CD14-positive monocyte (primary cell): ENCODE measurements around the gene ZCCHC17. TPM values are rescaled to one million over a fixed set of nuclear protein-coding genes. Genes with fewer than 3 reads are reported as not detected.
A peak's percentile ranks its signal among the peaks of the same experiment; 100 is the strongest.

Experiments
- DNase-seq, 3 donors: peaks; one replicate each; pipeline ENCODE4 v3.0.0-alpha.2; 2011 to 2022
- H2AFZ ChIP-seq: 2 replicates; pipeline ENCODE4 v1.6.0; 2012; ENCODE audit warnings: mild to moderate bottlenecking, low read depth, low read length, inconsistent platforms; ENCODE audit not compliant: insufficient read depth, poor library complexity, severe bottlenecking
- H3K27ac ChIP-seq, 2 donors: 1 replicate in 1 of 2; 2 replicates in 1 of 2; pipeline ENCODE4 v1.5.1; 2012 to 2013; ENCODE audit warnings: low read length in 2 of 2, control low read depth in 1 of 2, inconsistent platforms in 1 of 2, low read depth in 1 of 2, mild to moderate bottlenecking in 1 of 2
- H3K27me3 ChIP-seq, 2 donors: one replicate each; pipeline versions ENCODE4 v1.6.0 to v1.6.1; 2011 to 2013; ENCODE audit warnings: low read length in 2 of 2; ENCODE audit not compliant: control insufficient read depth in 2 of 2, insufficient read depth in 2 of 2
- H3K36me3 ChIP-seq, 2 donors: replicated peaks in 1 of 2; 1 replicate in 1 of 2; 2 replicates in 1 of 2; pipeline versions ENCODE4 v1.5.1 to v1.6.1; 2012 to 2013; ENCODE audit warnings: low read length in 2 of 2, control low read depth in 1 of 2, inconsistent platforms in 1 of 2, mild to moderate bottlenecking in 1 of 2; ENCODE audit not compliant: insufficient read depth in 2 of 2, control insufficient read depth in 1 of 2
- H3K4me1 ChIP-seq, 2 donors: 1 replicate in 1 of 2; 2 replicates in 1 of 2; pipeline versions ENCODE4 v1.5.1 to v1.6.1; 2012 to 2013; ENCODE audit warnings: low read length in 2 of 2, control low read depth in 1 of 2, inconsistent platforms in 1 of 2, mild to moderate bottlenecking in 1 of 2, moderate library complexity in 1 of 2; ENCODE audit not compliant: insufficient read depth in 2 of 2, control insufficient read depth in 1 of 2
- H3K4me2 ChIP-seq: replicated peaks from 2 replicates; pipeline ENCODE3; 2012; ENCODE audit warnings: low read length, moderate library complexity, mild to moderate bottlenecking; ENCODE audit not compliant: poor library complexity, severe bottlenecking; ENCODE audit errors: extremely low read depth
- H3K4me3 ChIP-seq, 3 experiments: fragments of 200-600 bp in 1 of 3; sonication (generic) in 1 of 3; replicated peaks in 1 of 3; 1 replicate in 2 of 3; 2 replicates in 1 of 3; pipeline ENCODE4 v1.5.1; 2011 to 2013; ENCODE audit warnings: low read length in 3 of 3, mild to moderate bottlenecking in 3 of 3, control low read depth in 2 of 3, low read depth in 2 of 3, inconsistent platforms in 1 of 3, moderate library complexity in 1 of 3
- H3K79me2 ChIP-seq: 2 replicates; pipeline ENCODE4 v1.6.0; 2012; ENCODE audit warnings: mild to moderate bottlenecking, control low read depth, inconsistent platforms, low read length, moderate library complexity; ENCODE audit not compliant: insufficient read depth
- H3K9ac ChIP-seq: 2 replicates; pipeline ENCODE4 v1.6.0; 2017; ENCODE audit warnings: low read length, mild to moderate bottlenecking; ENCODE audit not compliant: insufficient read depth, poor library complexity, severe bottlenecking
- H3K9me3 ChIP-seq, 2 donors: replicated peaks in 1 of 2; 1 replicate in 1 of 2; 2 replicates in 1 of 2; pipeline versions ENCODE4 v1.5.1 to v1.6.1; 2012 to 2013; ENCODE audit warnings: low read length in 2 of 2, control low read depth in 1 of 2; ENCODE audit not compliant: control insufficient read depth in 1 of 2, insufficient read depth in 1 of 2
- H4K20me1 ChIP-seq: 2 replicates; pipeline ENCODE4 v1.6.0; 2012; ENCODE audit warnings: mild to moderate bottlenecking, low read length, control low read depth, moderate library complexity; ENCODE audit not compliant: insufficient read depth
- H3K27ac Mint-ChIP-seq, 7 donors: one replicate each; pipeline ENCODE4 v1.8.0; 2020; ENCODE audit warnings: mild to moderate bottlenecking in 7 of 7, mixed read lengths in 7 of 7, moderate library complexity in 6 of 7, inconsistent platforms in 2 of 7
- H3K27me3 Mint-ChIP-seq, 3 donors: one replicate each; pipeline ENCODE4 v1.8.0; 2021 to 2022; ENCODE audit warnings: low read depth in 3 of 3, mild to moderate bottlenecking in 3 of 3, mixed read lengths in 3 of 3, moderate library complexity in 3 of 3, inconsistent platforms in 1 of 3
- H3K36me3 Mint-ChIP-seq, 2 donors: one replicate each; pipeline ENCODE4 v1.8.0; 2020; ENCODE audit warnings: mixed read lengths in 2 of 2, inconsistent platforms in 1 of 2, mild to moderate bottlenecking in 1 of 2
- H3K4me1 Mint-ChIP-seq: one replicate; pipeline ENCODE4 v1.8.0; 2020; ENCODE audit warnings: mild to moderate bottlenecking, mixed read lengths
- H3K4me3 Mint-ChIP-seq, 2 donors: one replicate each; pipeline ENCODE4 v1.8.0; 2020; ENCODE audit warnings: mild to moderate bottlenecking in 2 of 2, mixed read lengths in 2 of 2, moderate library complexity in 1 of 2
- H3K9me3 Mint-ChIP-seq, 7 donors: one replicate each; pipeline ENCODE4 v1.8.0; 2020 to 2022; ENCODE audit warnings: mixed read lengths in 7 of 7, mild to moderate bottlenecking in 6 of 7, moderate library complexity in 6 of 7, inconsistent platforms in 2 of 7
- WGBS: methylation state at CpG from one replicate; pipeline ENCODE4 v1.1.5; 2013; ENCODE audit warnings: missing lambda C conversion rate; ENCODE audit not compliant: insufficient coverage; 5-methylcytosine and 5-hydroxymethylcytosine counted together
- intact Hi-C, 2 donors: fragments of 100-400 bp; cut with micrococcal nuclease; formaldehyde crosslinking; loops; one replicate each; pipeline versions ENCODE4 v1.15.0 to v1.15.1; 2023
- polyA plus RNA-seq, 3 donors: library from polyadenylated mRNA; depleted of rRNA in 1 of 3; unstranded in 2 of 3; stranded (reverse) in 1 of 3; fragments of 300-500 nt in 2 of 3; fragments of >200 nt in 1 of 3; fragmentation: Illumina TruSeq in 2 of 3; gene quantifications; 1 replicate in 2 of 3; 2 replicates in 1 of 3; pipeline ENCODE4 v1.2.3, GENCODE V29; 2012 to 2021
- TF ChIP-seq, protein P1 (sequence below): fragments of 200-600 bp; IDR thresholded peaks from one replicate; pipeline ENCODE4 v1.8.0; 2022; ENCODE audit warnings: antibody characterized with exemption, mild to moderate bottlenecking

ZCCHC17 gene
- polyA plus RNA-seq, 3 donors, result 17.0 to 32.3 (median 29.3) TPM

DNA sequence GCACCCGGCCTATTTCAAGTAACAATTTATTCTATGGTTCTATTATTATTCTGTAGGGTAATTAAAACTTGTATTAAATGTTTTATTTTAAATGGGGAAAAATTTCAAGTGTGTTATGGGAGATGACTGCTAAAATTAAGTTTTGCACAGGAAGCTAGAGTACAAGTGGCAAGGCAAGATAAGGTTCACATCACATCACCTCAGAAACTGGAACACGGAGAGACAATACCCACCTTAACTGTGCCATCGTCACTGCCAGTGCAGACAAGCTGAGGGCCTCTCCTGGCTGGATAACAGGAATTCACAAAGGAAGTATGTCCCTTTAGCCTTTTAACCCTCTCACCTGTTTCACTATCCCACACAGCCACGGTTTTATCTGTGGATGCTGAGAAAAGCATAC is 7.8 kb upstream of the ZCCHC17 start:
- DNase-seq, result no peak
- H3K9me3 ChIP-seq, result no peaks in the 10 kb centered on the region

DNA sequence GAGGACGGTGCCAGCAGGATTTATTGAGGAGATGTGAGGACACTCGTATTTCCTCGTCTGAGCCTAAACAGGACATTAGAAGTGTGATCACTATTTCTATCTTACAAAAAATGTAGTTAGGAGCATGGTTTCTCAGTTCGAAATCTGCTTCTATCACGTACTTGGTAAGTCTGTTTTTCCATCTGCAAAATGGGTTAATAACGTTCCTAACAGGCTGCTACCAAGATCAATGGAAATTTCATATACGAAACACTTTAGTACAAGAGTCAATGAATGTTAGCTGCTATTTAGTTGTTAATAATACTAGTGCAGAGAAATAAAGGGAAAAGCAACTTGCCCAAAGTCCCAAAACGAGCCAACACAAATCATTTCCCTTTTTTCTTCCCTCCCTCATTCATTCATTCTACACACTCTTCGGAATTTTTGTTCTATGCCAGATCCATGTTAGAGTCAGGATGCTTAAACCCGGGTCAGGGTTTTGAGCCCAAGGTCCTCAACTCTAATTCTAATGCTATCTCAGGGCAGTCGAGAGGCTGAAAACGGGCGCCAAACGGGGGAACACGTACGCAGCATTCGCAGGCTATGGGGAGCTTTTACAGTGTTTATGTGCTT is 852 bp upstream of the ZCCHC17 start:
- 8% methylated on average over 10 of the region's 17 CpGs for WGBS
- no peak overlapping the region for H3K4me3 Mint-ChIP-seq
- peak overlapping the region; percentile 75 to 93 (median 87) for H3K4me3 ChIP-seq
- peaks cover 11% of the 10 kb centered on the region for H3K4me1 Mint-ChIP-seq
- no peak for DNase-seq
- intact Hi-C loops, result loop anchor here in 1 of 2 donors (10.0 kb wide), 1 partner anchor 489 kb away; no protein-coding TSS in a partner anchor
- TF ChIP-seq, protein P1, sequence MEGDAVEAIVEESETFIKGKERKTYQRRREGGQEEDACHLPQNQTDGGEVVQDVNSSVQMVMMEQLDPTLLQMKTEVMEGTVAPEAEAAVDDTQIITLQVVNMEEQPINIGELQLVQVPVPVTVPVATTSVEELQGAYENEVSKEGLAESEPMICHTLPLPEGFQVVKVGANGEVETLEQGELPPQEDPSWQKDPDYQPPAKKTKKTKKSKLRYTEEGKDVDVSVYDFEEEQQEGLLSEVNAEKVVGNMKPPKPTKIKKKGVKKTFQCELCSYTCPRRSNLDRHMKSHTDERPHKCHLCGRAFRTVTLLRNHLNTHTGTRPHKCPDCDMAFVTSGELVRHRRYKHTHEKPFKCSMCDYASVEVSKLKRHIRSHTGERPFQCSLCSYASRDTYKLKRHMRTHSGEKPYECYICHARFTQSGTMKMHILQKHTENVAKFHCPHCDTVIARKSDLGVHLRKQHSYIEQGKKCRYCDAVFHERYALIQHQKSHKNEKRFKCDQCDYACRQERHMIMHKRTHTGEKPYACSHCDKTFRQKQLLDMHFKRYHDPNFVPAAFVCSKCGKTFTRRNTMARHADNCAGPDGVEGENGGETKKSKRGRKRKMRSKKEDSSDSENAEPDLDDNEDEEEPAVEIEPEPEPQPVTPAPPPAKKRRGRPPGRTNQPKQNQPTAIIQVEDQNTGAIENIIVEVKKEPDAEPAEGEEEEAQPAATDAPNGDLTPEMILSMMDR, result no peak
- H3K27me3 ChIP-seq, result no peaks in the 10 kb centered on the region
- H3K36me3 Mint-ChIP-seq, result peaks cover 31 to 42% of the 10 kb centered on the region in 2 donors
- no peaks in the 10 kb centered on the region for H3K9me3 Mint-ChIP-seq
- H3K27ac Mint-ChIP-seq, result peak overlapping the region in 3 of 7 donors; percentile 10 to 47 (median 12)
- H3K79me2 ChIP-seq, result peaks cover 67% of the 10 kb centered on the region
- H3K4me1 ChIP-seq, result peaks cover 23 to 30% of the 10 kb centered on the region in 2 donors
- H3K27ac ChIP-seq, result peak overlapping the region; percentile 91 to 97
- no peaks in the 10 kb centered on the region for H3K27me3 Mint-ChIP-seq
- H3K9me3 ChIP-seq, result no peaks in the 10 kb centered on the region
- H3K4me2 ChIP-seq, result peak overlapping the region; percentile 82
- peak overlapping the region; percentile 95 for H3K9ac ChIP-seq
- no peaks in the 10 kb centered on the region for H4K20me1 ChIP-seq
- H2AFZ ChIP-seq, result peak overlapping the region; percentile 89
- H3K36me3 ChIP-seq, result peaks cover 25 to 27% of the 10 kb centered on the region in 2 donors

More for the DNA sequence above, 7.8 kb upstream of the ZCCHC17 start:
- H3K9ac ChIP-seq, result no peak overlapping the region
- no peak overlapping the region for H3K4me3 Mint-ChIP-seq
- H3K4me1 ChIP-seq, result no peaks in the 10 kb centered on the region
- no peaks in the 10 kb centered on the region for H3K4me1 Mint-ChIP-seq
- intact Hi-C loops, result no loop called here
- no peak overlapping the region for H3K27ac Mint-ChIP-seq
- no peaks in the 10 kb centered on the region for H3K27me3 Mint-ChIP-seq
- H3K4me2 ChIP-seq, result no peak overlapping the region
- H3K9me3 Mint-ChIP-seq, result no peaks in the 10 kb centered on the region
- peaks cover 8% of the 10 kb centered on the region for H3K79me2 ChIP-seq
- H3K27me3 ChIP-seq, result no peaks in the 10 kb centered on the region
- TF ChIP-seq, protein P1, result no peak
- no peaks in the 10 kb centered on the region for H4K20me1 ChIP-seq
- peaks cover 75 to 91% of the 10 kb centered on the region in 2 donors for H3K36me3 Mint-ChIP-seq
- no peak overlapping the region for H2AFZ ChIP-seq
- no peak overlapping the region for H3K27ac ChIP-seq
- H3K4me3 ChIP-seq, result no peak overlapping the region
- no CpG with 5 or more reads among the region's 4 CpGs for WGBS
- peaks cover 72 to 92% of the 10 kb centered on the region in 2 donors for H3K36me3 ChIP-seq
